Panc1 (cell line): ENCODE results near the gene LRRC27. TPM values are rescaled to one million over a fixed set of nuclear protein-coding genes. Genes with fewer than 3 reads are reported as not detected.

Experiments
- ATAC-seq: fragments of 200-7000 bp; cut with Tn5 transposase; 2 replicates; pipeline ENCODE4 v1.9.1; 2020; ENCODE audit warnings: mild to moderate bottlenecking, moderate library complexity
- BruUV-seq: library from RNA; stranded (reverse); fragments of 400-500 nt; replicated peaks from 2 replicates; lab custom pipeline; 2021; lab: Mats Ljungman, UMichigan
- CTCF ChIA-PET: fragments of 300-600 bp; sonication (Branson Sonifier 250); formaldehyde crosslinking; loops from one replicate; lab custom pipeline; 2022; ENCODE audit warnings: antibody characterized with exemption; lab: Charles Lee
- POLR2A ChIA-PET: fragments of 300-600 bp; sonication (Branson Sonifier 250); formaldehyde crosslinking; loops from one replicate; lab custom pipeline; 2022; ENCODE audit warnings: antibody characterized with exemption; lab: Charles Lee
- DNase-seq: peaks from one replicate; pipeline ENCODE4 v3.0.0-alpha.2; 2010; ENCODE audit warnings: low read depth, low spot score
- H3K27ac ChIP-seq: 2 replicates; pipeline ENCODE4 v1.5.1; 2011; ENCODE audit warnings: mild to moderate bottlenecking, low read length, inconsistent platforms
- H3K27me3 ChIP-seq: fragments of 200-500 bp; sonication (Bioruptor generic); 2 replicates; pipeline ENCODE4 v1.6.0; 2014; ENCODE audit warnings: low read length, inconsistent platforms; ENCODE audit not compliant: control insufficient read depth, insufficient read depth
- H3K36me3 ChIP-seq: fragments of 200-500 bp; sonication (Bioruptor generic); 2 replicates; pipeline ENCODE4 v1.5.1; 2014; ENCODE audit warnings: inconsistent platforms, mild to moderate bottlenecking, low read length, moderate library complexity; ENCODE audit not compliant: control insufficient read depth, insufficient read depth
- H3K4me1 ChIP-seq: 2 replicates; pipeline ENCODE4 v1.5.1; 2011; ENCODE audit warnings: inconsistent platforms, mild to moderate bottlenecking, low read length, moderate library complexity; ENCODE audit not compliant: control insufficient read depth, insufficient read depth
- H3K4me3 ChIP-seq, 2 experiments: 2 replicates each; pipeline ENCODE4 v1.5.1; 2011 to 2012; ENCODE audit warnings: low read depth in 2 of 2, low read length in 2 of 2, mild to moderate bottlenecking in 2 of 2, inconsistent platforms in 1 of 2, moderate library complexity in 1 of 2
- H3K9me3 ChIP-seq: fragments of 200-500 bp; sonication (Bioruptor generic); 2 replicates; pipeline ENCODE4 v1.5.1; 2014; ENCODE audit warnings: low read depth, mild to moderate bottlenecking, inconsistent platforms, low read length, moderate library complexity; ENCODE audit not compliant: control insufficient read depth, insufficient read depth
- POLR2AphosphoS5 ChIP-seq: IDR thresholded peaks from 2 replicates; pipeline ENCODE4 v1.6.1; 2012; ENCODE audit warnings: mild to moderate bottlenecking, low read depth, low read length, moderate library complexity
- REST ChIP-seq, 2 experiments: IDR thresholded peaks; 2 replicates each; pipeline ENCODE4 v1.6.1; 2011 to 2012; ENCODE audit warnings: low read depth in 2 of 2, control low read depth in 1 of 2, low read length in 1 of 2, mild to moderate bottlenecking in 1 of 2, moderate library complexity in 1 of 2; ENCODE audit not compliant: insufficient read depth in 1 of 2
- SIN3A ChIP-seq: IDR thresholded peaks from 2 replicates; pipeline ENCODE4 v1.6.1; 2012; ENCODE audit warnings: low read depth, mild to moderate bottlenecking, low read length, moderate library complexity, borderline replicate concordance; ENCODE audit not compliant: insufficient read depth
- TCF7L2 ChIP-seq: IDR thresholded peaks from 2 replicates; pipeline ENCODE4 v1.6.1; 2011; ENCODE audit warnings: mild to moderate bottlenecking, low read depth, low read length, inconsistent platforms
- in situ Hi-C: cut with HindIII; loops from 2 replicates; pipeline ENCODE4 v1.10.0; 2016; ENCODE audit warnings: low sequenced_read_pairs, low pct_unique_long_range_greater_than_20kb
- intact Hi-C: fragments of 100-400 bp; cut with micrococcal nuclease; formaldehyde crosslinking; loops from one replicate; pipeline ENCODE4 v1.10.0; 2022; ENCODE audit not compliant: unreplicated experiment
- total RNA-seq: library from RNA; stranded (reverse); gene quantifications from one replicate; pipeline ENCODE4 v1.2.1, GENCODE V29; 2021; ENCODE audit not compliant: unreplicated experiment
- TF ChIP-seq, protein P1 (sequence below): fragments of 450-650 bp; IDR thresholded peaks from 2 replicates; pipeline ENCODE4 v1.5.1; 2017; ENCODE audit warnings: mild to moderate bottlenecking

LRRC27 gene
- total RNA-seq, 1 experiment from 2014 or later: 15.7 TPM

GRCh38 chr10:132307823-132308586 lies 24.0 kb upstream of the LRRC27 start, which contains the start of gene STK32C:
TSS of gene STK32C (minus strand) at chr10:132307950. CDS start at chr10:132307833, 117 bp downstream.
- Histone ChIP-seq H3K36me3 (no peaks in the 10 kb centered on the region), H3K27ac (peak within 1 kb of the TSS; percentile 73), H3K27me3 (no peaks in the 10 kb centered on the region), H3K9me3 (no peaks in the 10 kb centered on the region), H3K4me1 (peaks cover 11% of the 10 kb centered on the region), H3K4me3 (peak within 1 kb of the TSS; percentile 61 to 79)
- DNase-seq (no peak), ATAC-seq (peak; percentile 89)
- TF ChIP-seq SIN3A (peak; percentile 62; the same call in 1 of the 2 replicates), TCF7L2 (no peak), REST (IDR thresholded peaks at IDR 0.05; ENCODE audit: insufficient read depth in 1 of 2, low read depth in 2 of 2, low read length in 1 of 2) (no peak), POLR2AphosphoS5 (peak; percentile 69; the same call in 1 of the 2 replicates)
- TF ChIP-seq, protein P1, sequence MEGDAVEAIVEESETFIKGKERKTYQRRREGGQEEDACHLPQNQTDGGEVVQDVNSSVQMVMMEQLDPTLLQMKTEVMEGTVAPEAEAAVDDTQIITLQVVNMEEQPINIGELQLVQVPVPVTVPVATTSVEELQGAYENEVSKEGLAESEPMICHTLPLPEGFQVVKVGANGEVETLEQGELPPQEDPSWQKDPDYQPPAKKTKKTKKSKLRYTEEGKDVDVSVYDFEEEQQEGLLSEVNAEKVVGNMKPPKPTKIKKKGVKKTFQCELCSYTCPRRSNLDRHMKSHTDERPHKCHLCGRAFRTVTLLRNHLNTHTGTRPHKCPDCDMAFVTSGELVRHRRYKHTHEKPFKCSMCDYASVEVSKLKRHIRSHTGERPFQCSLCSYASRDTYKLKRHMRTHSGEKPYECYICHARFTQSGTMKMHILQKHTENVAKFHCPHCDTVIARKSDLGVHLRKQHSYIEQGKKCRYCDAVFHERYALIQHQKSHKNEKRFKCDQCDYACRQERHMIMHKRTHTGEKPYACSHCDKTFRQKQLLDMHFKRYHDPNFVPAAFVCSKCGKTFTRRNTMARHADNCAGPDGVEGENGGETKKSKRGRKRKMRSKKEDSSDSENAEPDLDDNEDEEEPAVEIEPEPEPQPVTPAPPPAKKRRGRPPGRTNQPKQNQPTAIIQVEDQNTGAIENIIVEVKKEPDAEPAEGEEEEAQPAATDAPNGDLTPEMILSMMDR: no peak
- CTCF ChIA-PET: interaction anchor here (0.6 kb wide), 1 partner anchor 237 kb away, joined by 4 read pairs; no protein-coding TSS in a partner anchor
- POLR2A ChIA-PET: interaction anchor here (0.5 to 0.7 kb wide), 8 partner anchors 15 to 406 kb away, joined by 3 to 5 read pairs (median 3); no protein-coding TSS in a partner anchor
- in situ Hi-C loops: no loop called here
- BruUV-seq: no TSS peak
- intact Hi-C loops: no loop called here

DNA sequence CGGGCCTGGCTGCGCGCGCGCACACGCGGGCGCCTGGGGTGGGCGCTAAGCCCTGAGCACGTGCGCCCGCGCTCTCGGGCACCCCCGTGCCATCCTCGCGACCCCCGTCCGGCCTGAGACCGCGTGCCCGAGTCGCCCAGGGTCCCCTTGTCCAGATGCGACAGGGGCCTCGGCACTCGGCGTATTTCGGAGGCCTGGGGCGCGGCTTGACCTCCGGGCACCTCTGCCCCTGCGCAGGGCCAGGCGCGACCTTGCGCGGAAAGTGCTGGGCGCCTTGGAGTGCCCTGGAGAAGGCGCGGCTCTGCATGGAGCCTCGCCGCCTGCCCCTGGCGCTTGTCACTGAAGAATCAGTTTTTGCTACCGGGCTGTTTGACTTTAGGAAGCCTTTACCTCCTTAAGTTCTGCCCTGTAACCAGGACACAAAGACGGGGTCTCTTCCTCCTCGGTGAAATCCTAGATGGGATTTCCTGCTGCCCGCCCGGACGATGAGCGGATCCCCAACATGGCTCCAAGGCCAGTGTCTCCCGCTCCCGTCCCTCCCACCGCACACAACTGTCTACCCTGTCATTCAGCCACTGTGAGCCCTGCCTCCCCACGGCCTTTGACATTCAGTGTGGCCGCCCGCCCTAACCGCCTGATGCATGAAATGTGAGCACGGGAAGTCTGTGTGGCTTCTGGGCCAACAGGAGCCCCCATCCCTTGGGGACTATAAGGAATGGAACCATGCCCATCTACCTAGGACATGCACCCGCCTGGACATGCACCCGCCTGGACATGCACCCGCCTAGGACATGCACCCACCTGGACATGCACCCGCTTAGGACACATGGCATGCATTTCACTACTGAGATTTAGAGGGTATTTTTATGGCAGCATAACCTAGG lies 23.2 kb upstream of the LRRC27 start:
- ATAC-seq (peak; percentile 26), DNase-seq (no peak)
- Histone ChIP-seq H3K27me3 (no peaks in the 10 kb centered on the region), H3K9me3 (no peaks in the 10 kb centered on the region), H3K4me3 (peak overlapping the region; percentile 59 to 79), H3K4me1 (peaks cover 11% of the 10 kb centered on the region), H3K27ac (peak overlapping the region; percentile 73), H3K36me3 (no peaks in the 10 kb centered on the region)
- in situ Hi-C loops (no loop called here), intact Hi-C loops (no loop called here)
- CTCF ChIA-PET: no interaction called here
- POLR2A ChIA-PET: no interaction called here
- TF ChIP-seq SIN3A (peak; percentile 27; the same call in 1 of the 2 replicates), POLR2AphosphoS5 (no peak)
- no TSS peak for BruUV-seq
